OCI-LY7 (cell line): Measurements from ENCODE around the gene HOMER3. TPM values are rescaled to one million over a fixed set of nuclear protein-coding genes. Genes with fewer than 3 reads are reported as not detected.

ENCODE experiments used
- BruUV-seq: library from RNA; stranded (reverse); fragments of 400-500 nt; replicated peaks from 2 replicates; lab custom pipeline; 2021; lab: Mats Ljungman, UMichigan
- CTCF ChIA-PET: fragments of 300-600 bp; sonication (Branson Sonifier 250); formaldehyde crosslinking; loops from one replicate; lab custom pipeline; 2022; ENCODE audit warnings: antibody characterized with exemption; ENCODE audit not compliant: unreplicated experiment; lab: Charles Lee
- POLR2A ChIA-PET: fragments of 300-600 bp; sonication (Branson Sonifier 250); formaldehyde crosslinking; loops from one replicate; lab custom pipeline; 2022; ENCODE audit warnings: antibody characterized with exemption; lab: Charles Lee
- DNase-seq: peaks from one replicate; pipeline ENCODE4 v3.0.0-alpha.2; 2015; ENCODE audit warnings: low spot score
- H2AFZ ChIP-seq: fragments of 200-600 bp; sonication (generic), shearing (Covaris generic); 2 replicates; pipeline ENCODE4 v1.6.1; 2014; ENCODE audit warnings: mild to moderate bottlenecking, antibody characterized with exemption, low read length, moderate library complexity
- H3K27ac ChIP-seq: fragments of 200-600 bp; sonication (generic); 2 replicates; pipeline ENCODE4 v1.5.1; 2014; ENCODE audit warnings: mixed run types, low read depth, mild to moderate bottlenecking, moderate library complexity, low read length, inconsistent platforms; ENCODE audit not compliant: poor library complexity, severe bottlenecking
- H3K36me3 ChIP-seq: fragments of 200-600 bp; sonication (generic); 2 replicates; pipeline ENCODE4 v1.6.1; 2014; ENCODE audit warnings: mild to moderate bottlenecking, antibody characterized with exemption, low read length, moderate library complexity, mixed read lengths; ENCODE audit not compliant: insufficient read depth
- H3K4me1 ChIP-seq: fragments of 200-600 bp; sonication (generic); 2 replicates; pipeline ENCODE4 v1.5.1; 2014; ENCODE audit warnings: mild to moderate bottlenecking, low read length; ENCODE audit not compliant: insufficient read depth, poor library complexity, severe bottlenecking
- H3K4me2 ChIP-seq: fragments of 200-600 bp; sonication (generic); 2 replicates; pipeline ENCODE4 v1.6.1; 2014; ENCODE audit warnings: mild to moderate bottlenecking, low read length
- H3K4me3 ChIP-seq: fragments of 200-600 bp; sonication (generic); 2 replicates; pipeline ENCODE4 v1.5.1; 2014; ENCODE audit warnings: mild to moderate bottlenecking, low read depth, low read length; ENCODE audit not compliant: poor library complexity, severe bottlenecking
- H3K79me2 ChIP-seq: fragments of 200-600 bp; sonication (generic); 2 replicates; pipeline ENCODE4 v1.6.1; 2016; ENCODE audit warnings: low read depth, mild to moderate bottlenecking, low read length, moderate library complexity, mixed read lengths; ENCODE audit not compliant: insufficient read depth
- H3K9me2 ChIP-seq: fragments of 200-600 bp; sonication (generic); 2 replicates; pipeline ENCODE4 v1.6.1; 2016; ENCODE audit warnings: mild to moderate bottlenecking, low read length, mixed read lengths; ENCODE audit not compliant: insufficient read depth
- H3K9me3 ChIP-seq: fragments of 200-600 bp; sonication (generic); 2 replicates; pipeline ENCODE4 v1.6.1; 2014; ENCODE audit warnings: mild to moderate bottlenecking, mixed run types, low read length, mixed read lengths
- H4K20me1 ChIP-seq: fragments of 200-600 bp; sonication (generic); 2 replicates; pipeline ENCODE4 v1.6.1; 2014; ENCODE audit warnings: mild to moderate bottlenecking, antibody characterized with exemption, low read length, moderate library complexity, mixed read lengths; ENCODE audit not compliant: insufficient read depth
- EZH2phosphoT487 ChIP-seq: fragments of 200-600 bp; sonication (generic); IDR thresholded peaks from 2 replicates; pipeline ENCODE4 v1.6.1; 2018; ENCODE audit warnings: low read depth, borderline replicate concordance, mild to moderate bottlenecking, mixed run types, antibody characterized with exemption, low read length, moderate library complexity, mixed read lengths
- intact Hi-C: fragments of 100-400 bp; cut with micrococcal nuclease; formaldehyde crosslinking; loops from one replicate; pipeline ENCODE4 v1.10.0; 2022; ENCODE audit not compliant: unreplicated experiment
- total RNA-seq, 2 experiments: library from RNA; depleted of rRNA in 1 of 2; stranded (reverse); fragments of >200 nt in 1 of 2; shearing (Covaris generic) in 1 of 2; gene quantifications; 2 replicates each; pipeline ENCODE4 v1.2.3, GENCODE V29; 2014 to 2022
- TF ChIP-seq, protein P1 (sequence below): fragments of 200-600 bp; sonication (generic); conservative IDR thresholded peaks from 2 replicates; pipeline ENCODE4 v1.5.1; 2014; ENCODE audit warnings: mild to moderate bottlenecking, antibody characterized with exemption, low read length, moderate library complexity, mixed read lengths

HOMER3 gene
- total RNA-seq, 2 experiments from 2014 or later, result 15.5 to 16.1 TPM

DNA sequence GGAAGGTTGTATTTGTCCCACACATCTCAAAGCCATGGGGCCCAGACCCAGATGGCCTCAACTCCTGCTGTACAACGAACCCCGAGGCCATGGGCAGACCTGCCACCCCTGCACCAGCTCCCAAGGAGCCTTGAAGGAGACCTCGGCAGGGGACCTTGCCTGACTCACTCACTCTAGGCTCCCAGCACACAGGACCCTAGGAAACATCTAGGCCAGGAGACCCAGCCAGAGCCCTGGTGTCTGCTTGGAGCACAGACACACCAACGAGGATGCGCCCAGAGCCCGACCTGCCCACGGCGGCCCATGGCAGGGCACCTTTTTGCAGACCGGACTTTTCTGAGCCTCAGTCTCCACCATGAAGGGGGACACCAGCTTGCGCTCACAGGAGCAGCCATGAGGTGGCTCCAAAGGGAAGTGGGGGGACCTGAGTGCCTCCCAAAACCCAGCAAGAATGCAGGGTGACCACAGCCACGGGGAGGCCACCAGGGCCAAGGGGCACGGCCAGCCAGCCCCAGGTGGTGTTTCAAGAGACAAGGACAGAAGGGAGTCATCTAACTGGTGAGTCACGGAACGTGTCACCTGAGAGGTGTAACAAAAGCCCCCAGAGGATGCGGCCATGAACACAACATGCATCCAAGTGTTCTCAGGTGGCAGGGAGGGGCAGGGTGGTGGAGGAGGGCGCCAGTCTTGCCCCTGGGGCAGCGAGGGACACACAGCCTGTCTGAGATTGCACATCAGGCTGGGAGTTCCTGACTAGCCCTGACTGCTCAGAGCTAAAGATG lies 40.1 kb downstream of the HOMER3 start:
- ChIA-PET POLR2A (interaction anchor here (0.9 kb wide), 1 partner anchor 10 kb away, joined by 3 read pairs; no protein-coding TSS in a partner anchor), CTCF (no interaction called here)
- no peak for TF ChIP-seq EZH2phosphoT487
- TF ChIP-seq, protein P1, sequence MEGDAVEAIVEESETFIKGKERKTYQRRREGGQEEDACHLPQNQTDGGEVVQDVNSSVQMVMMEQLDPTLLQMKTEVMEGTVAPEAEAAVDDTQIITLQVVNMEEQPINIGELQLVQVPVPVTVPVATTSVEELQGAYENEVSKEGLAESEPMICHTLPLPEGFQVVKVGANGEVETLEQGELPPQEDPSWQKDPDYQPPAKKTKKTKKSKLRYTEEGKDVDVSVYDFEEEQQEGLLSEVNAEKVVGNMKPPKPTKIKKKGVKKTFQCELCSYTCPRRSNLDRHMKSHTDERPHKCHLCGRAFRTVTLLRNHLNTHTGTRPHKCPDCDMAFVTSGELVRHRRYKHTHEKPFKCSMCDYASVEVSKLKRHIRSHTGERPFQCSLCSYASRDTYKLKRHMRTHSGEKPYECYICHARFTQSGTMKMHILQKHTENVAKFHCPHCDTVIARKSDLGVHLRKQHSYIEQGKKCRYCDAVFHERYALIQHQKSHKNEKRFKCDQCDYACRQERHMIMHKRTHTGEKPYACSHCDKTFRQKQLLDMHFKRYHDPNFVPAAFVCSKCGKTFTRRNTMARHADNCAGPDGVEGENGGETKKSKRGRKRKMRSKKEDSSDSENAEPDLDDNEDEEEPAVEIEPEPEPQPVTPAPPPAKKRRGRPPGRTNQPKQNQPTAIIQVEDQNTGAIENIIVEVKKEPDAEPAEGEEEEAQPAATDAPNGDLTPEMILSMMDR, result no peak
- H3K79me2 ChIP-seq, result no peaks in the 10 kb centered on the region
- no peak overlapping the region for H3K4me2 ChIP-seq
- H2AFZ ChIP-seq, result no peak overlapping the region
- H3K4me1 ChIP-seq, result no peaks in the 10 kb centered on the region
- H3K36me3 ChIP-seq, result peaks cover 16% of the 10 kb centered on the region
- intact Hi-C loops, result no loop called here
- BruUV-seq, result no TSS peak
- no peak for DNase-seq
- H4K20me1 ChIP-seq, result no peaks in the 10 kb centered on the region
- no peaks in the 10 kb centered on the region for H3K9me2 ChIP-seq
- no peak overlapping the region for H3K27ac ChIP-seq
- no peaks in the 10 kb centered on the region for H3K9me3 ChIP-seq
- H3K4me3 ChIP-seq, result no peak overlapping the region

DNA sequence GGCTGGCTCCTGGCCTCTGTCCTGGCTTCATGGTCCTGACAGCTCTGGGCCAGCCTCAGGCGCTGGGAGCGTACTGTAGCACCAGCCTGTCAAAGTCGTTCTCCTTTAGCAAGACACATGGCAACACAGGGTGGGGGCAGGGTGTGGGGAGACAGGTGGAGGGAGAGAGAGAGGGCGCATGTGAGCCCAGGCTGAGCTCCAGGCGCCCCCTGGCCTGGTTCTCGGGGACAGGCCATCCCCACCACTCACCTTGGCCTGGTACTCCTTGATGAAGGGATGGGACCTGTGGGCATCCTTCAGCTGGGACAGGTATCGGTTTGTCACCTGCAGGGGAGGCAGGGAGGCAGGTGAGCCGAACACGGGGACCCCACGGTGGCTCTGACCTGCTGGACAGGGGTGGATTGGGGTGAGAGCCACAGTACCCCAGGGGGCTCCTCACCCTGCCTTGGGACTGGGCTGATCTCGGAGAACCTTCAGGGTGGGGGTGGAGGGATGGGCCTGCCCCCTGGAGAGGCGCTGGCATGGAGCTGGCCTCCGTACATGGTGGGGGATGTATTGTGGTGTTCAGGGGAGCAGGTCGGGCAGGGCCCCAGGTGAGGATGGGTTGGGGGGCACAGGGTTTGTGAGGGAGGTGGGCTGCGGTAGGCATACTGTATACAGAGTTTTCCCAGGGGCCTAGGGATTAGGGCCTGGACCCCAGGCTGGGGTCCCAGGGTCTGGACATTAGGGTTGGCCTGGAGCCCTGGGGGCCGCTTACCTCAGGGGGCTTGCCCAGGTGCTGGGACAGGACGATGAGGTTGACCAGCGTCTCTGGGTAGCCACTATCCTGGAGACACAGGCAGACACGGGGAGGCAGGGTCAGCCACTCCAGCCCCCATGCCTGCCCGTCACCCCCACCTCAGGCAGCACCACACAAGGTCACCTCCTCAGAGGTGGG lies 41.1 kb downstream of the HOMER3 start:
- no peaks in the 10 kb centered on the region for H3K79me2 ChIP-seq
- no peak overlapping the region for H3K4me3 ChIP-seq
- no peaks in the 10 kb centered on the region for H4K20me1 ChIP-seq
- DNase-seq, result no peak
- ChIA-PET POLR2A (no interaction called here), CTCF (no interaction called here)
- H3K4me1 ChIP-seq, result no peaks in the 10 kb centered on the region
- no peak overlapping the region for H3K4me2 ChIP-seq
- H3K9me2 ChIP-seq, result no peaks in the 10 kb centered on the region
- no peak overlapping the region for H2AFZ ChIP-seq
- peaks cover 16% of the 10 kb centered on the region; the same call in 1 of the 2 replicates for H3K36me3 ChIP-seq
- H3K9me3 ChIP-seq, result no peaks in the 10 kb centered on the region
- no peak overlapping the region for H3K27ac ChIP-seq
- BruUV-seq, result no TSS peak
- TF ChIP-seq EZH2phosphoT487, result no peak
- TF ChIP-seq, protein P1, result no peak
- intact Hi-C loops, result no loop called here
